GM10248 (cell line): ENCODE data around the gene NUDT7.

Source experiments
- CTCF ChIA-PET: fragments of 300-600 bp; sonication (Branson Sonifier 250); formaldehyde crosslinking; extraction: SDS; loops from one replicate; lab custom pipeline; 2021; ENCODE audit warnings: antibody characterized with exemption; lab: Yijun Ruan, JAX
- POLR2A ChIA-PET: fragments of 350-650 bp; sonication (Branson Sonifier 250); formaldehyde crosslinking; extraction: SDS; loops from one replicate; lab custom pipeline; 2020; ENCODE audit warnings: antibody characterized with exemption; lab: Yijun Ruan, JAX
- DNase-seq: peaks from one replicate; pipeline ENCODE4 v3.0.0; 2012; ENCODE audit errors: extremely low spot score
- TF ChIP-seq, protein P1 (sequence below): IDR thresholded peaks from 2 replicates; pipeline ENCODE4 v1.5.1; 2012; ENCODE audit warnings: mild to moderate bottlenecking, low read depth; ENCODE audit errors: extremely low read depth, missing control alignments, control extremely low read depth

The NUDT7 gene

DNA sequence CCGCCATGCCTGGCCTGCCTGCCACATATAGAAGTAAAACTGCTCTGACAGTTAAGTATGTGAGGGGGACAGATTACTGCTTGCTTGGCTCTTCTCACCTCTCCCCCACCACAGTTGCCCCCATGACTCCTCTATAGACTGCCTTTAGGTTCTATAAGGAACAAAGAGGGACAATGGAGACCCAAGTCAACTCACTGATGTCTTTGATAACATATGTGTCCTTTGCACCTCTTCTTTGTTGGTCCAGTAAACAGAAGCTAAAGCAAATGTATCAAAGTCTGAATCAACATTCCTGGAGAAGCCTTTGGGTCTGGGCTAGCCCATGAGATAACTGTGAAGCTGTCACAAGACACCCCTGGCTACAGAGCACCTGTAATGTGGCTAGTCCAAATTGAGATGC lies 27.1 kb downstream of the NUDT7 start:
- POLR2A ChIA-PET: no interaction called here

DNA sequence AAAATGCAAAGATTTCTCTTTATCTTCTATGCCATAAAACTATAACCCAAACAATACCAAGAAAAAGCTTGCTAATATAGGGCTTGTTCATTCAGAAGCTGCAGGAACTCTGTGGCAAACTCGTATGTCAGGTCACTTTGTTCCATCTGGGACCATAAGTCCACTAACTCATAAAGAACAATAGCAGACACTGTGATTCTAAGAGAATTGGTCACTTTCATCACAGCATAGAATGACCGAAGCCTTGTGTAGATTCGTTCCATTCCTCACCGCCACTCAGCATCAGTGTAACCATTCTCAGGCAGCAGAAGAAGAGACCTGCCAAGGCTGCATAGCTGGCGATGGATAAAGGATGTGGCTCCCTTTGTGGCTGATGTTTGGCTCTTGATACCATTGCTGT lies 35.7 kb downstream of the NUDT7 start:
- DNase-seq: no peak
- CTCF ChIA-PET: no interaction called here
- POLR2A ChIA-PET: no interaction called here
- TF ChIP-seq, protein P1, sequence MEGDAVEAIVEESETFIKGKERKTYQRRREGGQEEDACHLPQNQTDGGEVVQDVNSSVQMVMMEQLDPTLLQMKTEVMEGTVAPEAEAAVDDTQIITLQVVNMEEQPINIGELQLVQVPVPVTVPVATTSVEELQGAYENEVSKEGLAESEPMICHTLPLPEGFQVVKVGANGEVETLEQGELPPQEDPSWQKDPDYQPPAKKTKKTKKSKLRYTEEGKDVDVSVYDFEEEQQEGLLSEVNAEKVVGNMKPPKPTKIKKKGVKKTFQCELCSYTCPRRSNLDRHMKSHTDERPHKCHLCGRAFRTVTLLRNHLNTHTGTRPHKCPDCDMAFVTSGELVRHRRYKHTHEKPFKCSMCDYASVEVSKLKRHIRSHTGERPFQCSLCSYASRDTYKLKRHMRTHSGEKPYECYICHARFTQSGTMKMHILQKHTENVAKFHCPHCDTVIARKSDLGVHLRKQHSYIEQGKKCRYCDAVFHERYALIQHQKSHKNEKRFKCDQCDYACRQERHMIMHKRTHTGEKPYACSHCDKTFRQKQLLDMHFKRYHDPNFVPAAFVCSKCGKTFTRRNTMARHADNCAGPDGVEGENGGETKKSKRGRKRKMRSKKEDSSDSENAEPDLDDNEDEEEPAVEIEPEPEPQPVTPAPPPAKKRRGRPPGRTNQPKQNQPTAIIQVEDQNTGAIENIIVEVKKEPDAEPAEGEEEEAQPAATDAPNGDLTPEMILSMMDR: no peak

More for the DNA sequence above, 27.1 kb downstream of the NUDT7 start:
- no peak for DNase-seq
- CTCF ChIA-PET: interaction anchor here (0.8 to 1.7 kb wide), 2 partner anchors 12 to 17 kb away, joined by 3 to 6 read pairs; no protein-coding TSS in a partner anchor
- TF ChIP-seq, protein P1: no peak

GRCh38 chr16:77758508-77758907 lies 36.2 kb downstream of the NUDT7 start:
- TF ChIP-seq, protein P1: no peak
- no peak for DNase-seq
- CTCF ChIA-PET: no interaction called here
- POLR2A ChIA-PET: no interaction called here

- TF ChIP-seq, protein P1: no peak
- POLR2A ChIA-PET: no interaction called here
- CTCF ChIA-PET: interaction anchor here (1.5 kb wide), 1 partner anchor 27 kb away, joined by 3 read pairs; no protein-coding TSS in a partner anchor
- no peak for DNase-seq
Measured at GRCh38 chr16:77759201-77759600, 36.9 kb downstream of the NUDT7 start.

- CTCF ChIA-PET: interaction anchor here (0.8 to 1.5 kb wide), 2 partner anchors 10 to 27 kb away, joined by 3 read pairs; no protein-coding TSS in a partner anchor
- DNase-seq: no peak
- POLR2A ChIA-PET: no interaction called here
- TF ChIP-seq, protein P1: no peak
Measured at GRCh38 chr16:77759821-77760220, 37.5 kb downstream of the NUDT7 start.

- ChIA-PET CTCF (interaction anchor here (1.2 kb wide), 1 partner anchor 11 kb away, joined by 3 read pairs; no protein-coding TSS in a partner anchor), POLR2A (no interaction called here)
- TF ChIP-seq, protein P1: no peak
- DNase-seq: no peak
Measured at GRCh38 chr16:77760800-77761199, 38.5 kb downstream of the NUDT7 start.
